Loucy (cell line): ENCODE measurements around the gene MAD1L1.

Experiments
- H2AFZ ChIP-seq: fragments of 200-600 bp; sonication (generic); 2 replicates; pipeline ENCODE4 v1.6.0; 2016; ENCODE audit warnings: antibody characterized with exemption, mild to moderate bottlenecking, low read length, moderate library complexity
- H3F3A ChIP-seq: fragments of 200-600 bp; 2 replicates; pipeline ENCODE4 v1.6.0; 2016; ENCODE audit warnings: antibody characterized with exemption, low read depth, mild to moderate bottlenecking
- H3K27me3 ChIP-seq: fragments of 200-600 bp; sonication (generic); 2 replicates; pipeline ENCODE4 v1.6.1; 2014; ENCODE audit warnings: low read length, mild to moderate bottlenecking; ENCODE audit not compliant: insufficient read depth, poor library complexity, severe bottlenecking
- H3K36me3 ChIP-seq: fragments of 200-600 bp; sonication (generic); 2 replicates; pipeline ENCODE4 v1.6.1; 2016; ENCODE audit warnings: low read length; ENCODE audit not compliant: insufficient read depth
- H3K4me1 ChIP-seq: fragments of 200-600 bp; sonication (generic); 2 replicates; pipeline ENCODE4 v1.5.1; 2014; ENCODE audit warnings: low read length, mild to moderate bottlenecking; ENCODE audit not compliant: insufficient read depth, poor library complexity, severe bottlenecking
- H3K4me2 ChIP-seq: fragments of 200-600 bp; sonication (generic); 2 replicates; pipeline ENCODE4 v1.6.0; 2014; ENCODE audit warnings: antibody characterized with exemption, low read length, low read depth, mild to moderate bottlenecking; ENCODE audit not compliant: poor library complexity, severe bottlenecking
- H3K4me3 ChIP-seq: fragments of 200-600 bp; sonication (generic); 2 replicates; pipeline ENCODE4 v1.5.1; 2014; ENCODE audit warnings: low read length, mild to moderate bottlenecking, mixed read lengths; ENCODE audit not compliant: poor library complexity, severe bottlenecking
- H3K79me2 ChIP-seq: fragments of 200-600 bp; sonication (generic); 2 replicates; pipeline ENCODE4 v1.6.1; 2014; ENCODE audit warnings: low read length; ENCODE audit not compliant: insufficient read depth
- H3K9ac ChIP-seq: fragments of 200-600 bp; sonication (generic); 2 replicates; pipeline ENCODE4 v1.6.0; 2014; ENCODE audit warnings: mild to moderate bottlenecking, low read depth, low read length, moderate library complexity; ENCODE audit not compliant: poor library complexity, severe bottlenecking
- H3K9me2 ChIP-seq: fragments of 200-600 bp; sonication (generic); replicated peaks from 2 replicates; pipeline ENCODE4 v1.6.1; 2016; ENCODE audit warnings: low read depth, low read length, mixed read lengths
- H3K9me3 ChIP-seq: fragments of 200-600 bp; sonication (generic); 2 replicates; pipeline ENCODE4 v1.6.1; 2014; ENCODE audit warnings: mild to moderate bottlenecking, antibody characterized with exemption, low read length, low read depth; ENCODE audit not compliant: insufficient read depth
- H4K20me1 ChIP-seq: fragments of 200-600 bp; sonication (generic); 2 replicates; pipeline ENCODE4 v1.6.0; 2014; ENCODE audit warnings: antibody characterized with exemption, low read length, mild to moderate bottlenecking; ENCODE audit not compliant: insufficient read depth, poor library complexity, severe bottlenecking
- EZH2phosphoT487 ChIP-seq: fragments of 200-600 bp; IDR thresholded peaks from 2 replicates; pipeline ENCODE4 v1.6.1; 2018; ENCODE audit warnings: antibody characterized with exemption, mild to moderate bottlenecking, moderate library complexity, borderline replicate concordance
- TF ChIP-seq, protein P1 (sequence below): fragments of 200-600 bp; sonication (generic); conservative IDR thresholded peaks from 2 replicates; pipeline ENCODE4 v1.5.1; 2014; ENCODE audit warnings: mild to moderate bottlenecking, antibody characterized with exemption, low read length

MAD1L1 gene

DNA sequence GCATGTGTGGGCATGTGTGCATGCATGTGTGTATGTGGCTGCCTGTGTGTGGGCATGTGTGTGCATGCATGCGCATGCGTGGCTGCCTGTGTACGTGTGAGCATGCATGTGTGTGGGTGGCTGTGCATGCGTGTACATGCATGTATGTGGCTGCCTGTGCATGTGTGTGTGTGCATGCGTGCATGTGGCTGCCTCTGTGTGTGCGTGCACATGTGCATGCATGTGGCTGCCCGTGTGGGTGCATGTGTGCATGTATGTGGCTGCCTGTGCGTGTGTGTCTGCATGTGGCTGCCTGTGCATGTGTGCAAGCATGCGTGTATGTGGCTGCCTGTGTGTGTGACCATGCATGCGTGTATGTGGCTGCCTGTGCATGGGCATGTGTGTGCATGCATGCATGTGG is 345.5 kb downstream of the MAD1L1 start:
- Histone ChIP-seq H3K4me1 (no peaks in the 10 kb centered on the region), H3K9me2 (no peaks in the 10 kb centered on the region), H3F3A (no peaks in the 10 kb centered on the region), H3K4me3 (no peak overlapping the region), H3K9ac (no peak overlapping the region), H3K9me3 (no peaks in the 10 kb centered on the region), H2AFZ (no peak overlapping the region), H3K27me3 (no peaks in the 10 kb centered on the region), H3K36me3 (peaks cover 37% of the 10 kb centered on the region), H3K79me2 (peaks cover 27% of the 10 kb centered on the region; the same call in 1 of the 2 replicates), H3K4me2 (no peak overlapping the region), H4K20me1 (peaks cover 20% of the 10 kb centered on the region)
- TF ChIP-seq EZH2phosphoT487 = no peak
- TF ChIP-seq, protein P1, sequence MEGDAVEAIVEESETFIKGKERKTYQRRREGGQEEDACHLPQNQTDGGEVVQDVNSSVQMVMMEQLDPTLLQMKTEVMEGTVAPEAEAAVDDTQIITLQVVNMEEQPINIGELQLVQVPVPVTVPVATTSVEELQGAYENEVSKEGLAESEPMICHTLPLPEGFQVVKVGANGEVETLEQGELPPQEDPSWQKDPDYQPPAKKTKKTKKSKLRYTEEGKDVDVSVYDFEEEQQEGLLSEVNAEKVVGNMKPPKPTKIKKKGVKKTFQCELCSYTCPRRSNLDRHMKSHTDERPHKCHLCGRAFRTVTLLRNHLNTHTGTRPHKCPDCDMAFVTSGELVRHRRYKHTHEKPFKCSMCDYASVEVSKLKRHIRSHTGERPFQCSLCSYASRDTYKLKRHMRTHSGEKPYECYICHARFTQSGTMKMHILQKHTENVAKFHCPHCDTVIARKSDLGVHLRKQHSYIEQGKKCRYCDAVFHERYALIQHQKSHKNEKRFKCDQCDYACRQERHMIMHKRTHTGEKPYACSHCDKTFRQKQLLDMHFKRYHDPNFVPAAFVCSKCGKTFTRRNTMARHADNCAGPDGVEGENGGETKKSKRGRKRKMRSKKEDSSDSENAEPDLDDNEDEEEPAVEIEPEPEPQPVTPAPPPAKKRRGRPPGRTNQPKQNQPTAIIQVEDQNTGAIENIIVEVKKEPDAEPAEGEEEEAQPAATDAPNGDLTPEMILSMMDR = no peak

DNA sequence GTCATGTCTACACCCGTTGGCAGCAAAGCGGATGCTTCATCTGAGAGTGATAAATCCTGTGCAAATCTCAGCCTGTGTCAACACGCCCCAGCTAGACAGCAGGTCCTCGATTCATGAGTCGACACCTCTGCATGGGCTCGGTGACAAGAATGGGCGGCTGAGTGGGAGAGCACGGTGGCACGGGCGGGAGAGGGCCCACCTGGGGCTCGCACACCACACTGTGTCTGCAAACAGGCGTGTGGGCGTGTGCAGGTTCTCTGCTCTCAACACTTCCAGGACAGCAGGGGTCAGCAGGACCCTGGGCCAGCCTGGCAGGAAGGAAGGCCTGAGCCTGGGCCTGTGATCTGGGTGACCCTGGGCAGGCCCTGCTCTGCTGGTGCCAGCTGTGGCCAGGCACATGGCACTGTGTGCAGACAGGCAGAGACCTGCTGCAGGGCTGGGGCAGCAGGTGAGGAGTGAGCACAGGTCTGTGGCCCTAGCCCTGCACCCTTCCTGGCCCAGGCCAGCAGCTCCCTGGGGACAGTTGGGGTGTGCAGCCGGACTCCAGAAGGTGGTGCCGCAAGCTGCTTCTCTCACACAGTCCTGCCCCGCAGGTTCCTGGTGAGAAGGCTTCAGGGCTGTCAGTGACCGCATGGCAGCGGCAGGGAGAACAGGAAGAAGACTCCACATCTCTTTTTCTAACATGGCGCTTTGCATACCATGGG is 346.2 kb downstream of the MAD1L1 start:
- Histone ChIP-seq H3K9ac (no peak overlapping the region), H3K36me3 (peaks cover 38% of the 10 kb centered on the region), H2AFZ (no peak overlapping the region), H3K9me2 (no peaks in the 10 kb centered on the region), H3K4me2 (no peak overlapping the region), H3K27me3 (no peaks in the 10 kb centered on the region), H3K4me3 (no peak overlapping the region), H3K4me1 (no peaks in the 10 kb centered on the region), H3F3A (no peaks in the 10 kb centered on the region), H3K79me2 (peaks cover 35% of the 10 kb centered on the region; the same call in 1 of the 2 replicates), H3K9me3 (no peaks in the 10 kb centered on the region), H4K20me1 (peaks cover 24% of the 10 kb centered on the region)
- TF ChIP-seq EZH2phosphoT487 = no peak
- TF ChIP-seq, protein P1 = no peak

DNA sequence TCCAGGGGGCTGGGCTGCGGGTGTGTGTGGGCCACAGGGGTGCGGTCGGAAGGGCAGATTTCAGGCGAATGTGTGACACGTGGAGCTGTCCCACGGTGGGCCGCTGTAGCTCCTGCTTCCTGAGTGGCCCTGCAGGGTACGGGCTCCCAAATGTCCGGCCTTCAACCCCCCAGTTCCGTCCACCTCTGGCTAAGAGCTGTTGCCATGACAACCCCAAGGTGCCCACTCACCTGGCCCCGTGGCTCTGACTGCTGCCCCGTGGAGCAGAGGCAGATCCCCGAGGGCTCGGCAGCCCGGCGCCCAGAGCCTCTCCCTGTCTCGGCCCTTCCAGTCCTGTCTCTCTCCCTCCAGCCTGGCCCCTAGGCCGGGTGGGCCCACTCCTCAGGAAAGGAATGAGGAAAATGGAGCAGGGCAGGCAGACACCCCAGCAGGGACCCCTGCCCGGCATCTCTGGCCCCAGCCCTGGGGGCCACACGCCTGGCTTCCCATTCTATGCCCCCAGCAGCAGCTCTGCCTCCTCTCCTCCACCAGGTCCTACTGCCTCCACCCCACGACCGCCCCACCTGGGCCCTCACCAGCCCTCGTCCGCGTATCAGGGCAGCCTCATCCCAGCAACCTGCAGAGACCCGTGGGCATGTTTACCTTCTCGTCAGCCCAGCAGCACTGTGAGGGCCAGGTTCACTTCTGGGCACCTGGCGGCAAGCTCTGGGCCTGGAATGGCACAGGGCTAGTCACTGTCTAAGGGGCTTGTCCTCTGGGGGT is 347.1 kb downstream of the MAD1L1 start:
- H4K20me1 ChIP-seq = peaks cover 24% of the 10 kb centered on the region

More for the DNA sequence above, 347.1 kb downstream of the MAD1L1 start:
- Histone ChIP-seq H3K9me3 (no peaks in the 10 kb centered on the region), H3F3A (no peaks in the 10 kb centered on the region), H3K4me1 (no peaks in the 10 kb centered on the region), H3K36me3 (peaks cover 47% of the 10 kb centered on the region), H3K9me2 (no peaks in the 10 kb centered on the region), H3K4me3 (no peak overlapping the region), H3K27me3 (no peaks in the 10 kb centered on the region), H3K79me2 (peaks cover 37% of the 10 kb centered on the region; the same call in 1 of the 2 replicates), H3K9ac (no peak overlapping the region), H3K4me2 (no peak overlapping the region), H2AFZ (no peak overlapping the region)
- no peak for TF ChIP-seq EZH2phosphoT487
- TF ChIP-seq, protein P1 = no peak
